Measurements from ENCODE around the gene MAN1A1.

Gene MAN1A1

GRCh38 chr6:119349361-119350201 is at the start of gene MAN1A1:
MAN1A1 (minus strand) TSS chr6:119349761; CDS start chr6:119349065, 696 bp downstream.
- Histone ChIP-seq H3K36me3 (ENCODE audit: low read length) (no peaks in the 10 kb centered on the region), H3K9me2 (replicated peaks; ENCODE audit: insufficient read depth, low read length) (no peaks in the 10 kb centered on the region), H2AFZ (ENCODE audit: low read depth, low read length, severe bottlenecking) (peak within 1 kb of the TSS; percentile 70), H3K79me2 (ENCODE audit: insufficient read depth, low read length) (no peaks in the 10 kb centered on the region), H4K20me1 (ENCODE audit: low read depth, low read length) (no peaks in the 10 kb centered on the region; the same call in 1 of the 2 replicates), H3K4me3 (ENCODE audit: insufficient read depth, low read length, poor library complexity, severe bottlenecking) (peak within 1 kb of the TSS; percentile 57), H3K9me3 (ENCODE audit: insufficient read depth, low read length) (no peaks in the 10 kb centered on the region), H3K4me2 (ENCODE audit: low read depth, low read length, poor library complexity, severe bottlenecking) (peak within 1 kb of the TSS; percentile 90), H3K27ac (ENCODE audit: low read depth, low read length) (no peak within 1 kb of the TSS), H3F3A (ENCODE audit: insufficient read depth) (peaks cover 4% of the 10 kb centered on the region; the same call in 1 of the 2 replicates), H3K9ac (ENCODE audit: low read length) (peak within 1 kb of the TSS; percentile 62), H3K27me3 (ENCODE audit: low read length) (no peaks in the 10 kb centered on the region)
- TF ChIP-seq CTCF (IDR thresholded peaks at IDR 0.05; ENCODE audit: insufficient read depth, low read length, poor library complexity, severe bottlenecking): no peak
- TF ChIP-seq EZH2phosphoT487 (conservative IDR thresholded peaks at IDR 0.05; ENCODE audit: low read length): no peak

GRCh38 chr6:119395192-119395591 is 45.6 kb upstream of the MAN1A1 start:
- H3K27me3 ChIP-seq (ENCODE audit: low read length): no peaks in the 10 kb centered on the region
- TF ChIP-seq CTCF (IDR thresholded peaks at IDR 0.05; ENCODE audit: insufficient read depth, low read length, poor library complexity, severe bottlenecking) (no peak), EZH2phosphoT487 (conservative IDR thresholded peaks at IDR 0.05; ENCODE audit: low read length) (no peak)
- no peak overlapping the region for H3K9ac ChIP-seq (ENCODE audit: low read length)
- H3K4me2 ChIP-seq (ENCODE audit: low read depth, low read length, poor library complexity, severe bottlenecking): no peak overlapping the region
- no peaks in the 10 kb centered on the region for H3K79me2 ChIP-seq (ENCODE audit: insufficient read depth, low read length)
- H3K36me3 ChIP-seq (ENCODE audit: low read length): no peaks in the 10 kb centered on the region
- H3K9me3 ChIP-seq (ENCODE audit: insufficient read depth, low read length): no peaks in the 10 kb centered on the region
- no peaks in the 10 kb centered on the region for H3K9me2 ChIP-seq (replicated peaks; ENCODE audit: insufficient read depth, low read length)
- no peaks in the 10 kb centered on the region for H3F3A ChIP-seq (ENCODE audit: insufficient read depth)
- H2AFZ ChIP-seq (ENCODE audit: low read depth, low read length, severe bottlenecking): no peak overlapping the region
- no peak overlapping the region for H3K4me3 ChIP-seq (ENCODE audit: insufficient read depth, low read length, poor library complexity, severe bottlenecking)
- no peak overlapping the region for H3K27ac ChIP-seq (ENCODE audit: low read depth, low read length)
- no peaks in the 10 kb centered on the region for H4K20me1 ChIP-seq (ENCODE audit: low read depth, low read length)

- Histone ChIP-seq H3K9me2 (replicated peaks; ENCODE audit: insufficient read depth, low read length) (no peaks in the 10 kb centered on the region), H3F3A (ENCODE audit: insufficient read depth) (no peaks in the 10 kb centered on the region), H2AFZ (ENCODE audit: low read depth, low read length, severe bottlenecking) (no peak overlapping the region), H4K20me1 (ENCODE audit: low read depth, low read length) (no peaks in the 10 kb centered on the region), H3K4me2 (ENCODE audit: low read depth, low read length, poor library complexity, severe bottlenecking) (no peak overlapping the region), H3K79me2 (ENCODE audit: insufficient read depth, low read length) (no peaks in the 10 kb centered on the region), H3K36me3 (ENCODE audit: low read length) (no peaks in the 10 kb centered on the region), H3K27me3 (ENCODE audit: low read length) (no peaks in the 10 kb centered on the region), H3K9ac (ENCODE audit: low read length) (no peak overlapping the region), H3K9me3 (ENCODE audit: insufficient read depth, low read length) (no peaks in the 10 kb centered on the region), H3K27ac (ENCODE audit: low read depth, low read length) (no peak overlapping the region), H3K4me3 (ENCODE audit: insufficient read depth, low read length, poor library complexity, severe bottlenecking) (no peak overlapping the region)
- TF ChIP-seq EZH2phosphoT487 (conservative IDR thresholded peaks at IDR 0.05; ENCODE audit: low read length): no peak
- TF ChIP-seq CTCF (IDR thresholded peaks at IDR 0.05; ENCODE audit: insufficient read depth, low read length, poor library complexity, severe bottlenecking): no peak
Measured at GRCh38 chr6:119390247-119390793, 40.8 kb upstream of the MAN1A1 start.

Measured in SU-DHL-6 (cell line).